Fibroblast of villous mesenchyme (primary cell): ENCODE measurements around the gene ADAMTS12. TPM values are rescaled to one million over a fixed set of nuclear protein-coding genes. Genes with fewer than 3 reads are reported as not detected.
A peak's percentile ranks its signal among the peaks of the same experiment; 100 is the strongest.

Experiments used
- DNase-seq: peaks from one replicate; pipeline ENCODE4 v3.0.0-alpha.2; 2010; ENCODE audit warnings: low read depth
- H3K4me3 ChIP-seq: 2 replicates; pipeline ENCODE4 v1.5.1; 2011; ENCODE audit warnings: low read depth, mild to moderate bottlenecking, low read length
- total RNA-seq: library from RNA; depleted of rRNA; stranded (reverse); fragments of >200 nt; gene quantifications from 2 replicates; pipeline ENCODE4 v1.2.3, GENCODE V29; 2012
- TF ChIP-seq, protein P1 (sequence below): IDR thresholded peaks from 2 replicates; pipeline ENCODE4 v1.5.1; 2012; ENCODE audit warnings: low read depth, mild to moderate bottlenecking, low read length; ENCODE audit not compliant: insufficient read depth

ADAMTS12 gene
- total RNA-seq, 1 donor: 94.1 TPM

DNA sequence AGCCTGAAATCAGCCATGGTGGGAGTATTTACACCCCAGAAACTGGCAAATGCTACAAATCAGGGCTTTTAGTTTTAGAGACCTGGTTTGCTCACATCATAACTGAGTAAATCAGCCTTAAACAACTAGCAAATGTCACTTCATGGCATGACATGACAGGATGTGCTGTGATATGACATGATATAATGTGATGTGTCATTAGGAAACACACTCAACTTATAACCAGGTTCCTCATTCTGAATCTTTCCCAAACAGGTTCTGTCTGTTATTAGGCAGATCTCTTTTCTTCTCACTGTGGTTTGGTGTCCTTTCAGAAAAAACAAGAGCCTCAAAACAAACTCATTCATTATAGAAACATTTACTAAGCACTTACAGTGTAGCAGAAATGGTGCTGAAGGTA, 90.5 kb downstream of the ADAMTS12 start:
- TF ChIP-seq, protein P1, sequence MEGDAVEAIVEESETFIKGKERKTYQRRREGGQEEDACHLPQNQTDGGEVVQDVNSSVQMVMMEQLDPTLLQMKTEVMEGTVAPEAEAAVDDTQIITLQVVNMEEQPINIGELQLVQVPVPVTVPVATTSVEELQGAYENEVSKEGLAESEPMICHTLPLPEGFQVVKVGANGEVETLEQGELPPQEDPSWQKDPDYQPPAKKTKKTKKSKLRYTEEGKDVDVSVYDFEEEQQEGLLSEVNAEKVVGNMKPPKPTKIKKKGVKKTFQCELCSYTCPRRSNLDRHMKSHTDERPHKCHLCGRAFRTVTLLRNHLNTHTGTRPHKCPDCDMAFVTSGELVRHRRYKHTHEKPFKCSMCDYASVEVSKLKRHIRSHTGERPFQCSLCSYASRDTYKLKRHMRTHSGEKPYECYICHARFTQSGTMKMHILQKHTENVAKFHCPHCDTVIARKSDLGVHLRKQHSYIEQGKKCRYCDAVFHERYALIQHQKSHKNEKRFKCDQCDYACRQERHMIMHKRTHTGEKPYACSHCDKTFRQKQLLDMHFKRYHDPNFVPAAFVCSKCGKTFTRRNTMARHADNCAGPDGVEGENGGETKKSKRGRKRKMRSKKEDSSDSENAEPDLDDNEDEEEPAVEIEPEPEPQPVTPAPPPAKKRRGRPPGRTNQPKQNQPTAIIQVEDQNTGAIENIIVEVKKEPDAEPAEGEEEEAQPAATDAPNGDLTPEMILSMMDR: no peak
- H3K4me3 ChIP-seq: no peak overlapping the region
- no peak for DNase-seq

DNA sequence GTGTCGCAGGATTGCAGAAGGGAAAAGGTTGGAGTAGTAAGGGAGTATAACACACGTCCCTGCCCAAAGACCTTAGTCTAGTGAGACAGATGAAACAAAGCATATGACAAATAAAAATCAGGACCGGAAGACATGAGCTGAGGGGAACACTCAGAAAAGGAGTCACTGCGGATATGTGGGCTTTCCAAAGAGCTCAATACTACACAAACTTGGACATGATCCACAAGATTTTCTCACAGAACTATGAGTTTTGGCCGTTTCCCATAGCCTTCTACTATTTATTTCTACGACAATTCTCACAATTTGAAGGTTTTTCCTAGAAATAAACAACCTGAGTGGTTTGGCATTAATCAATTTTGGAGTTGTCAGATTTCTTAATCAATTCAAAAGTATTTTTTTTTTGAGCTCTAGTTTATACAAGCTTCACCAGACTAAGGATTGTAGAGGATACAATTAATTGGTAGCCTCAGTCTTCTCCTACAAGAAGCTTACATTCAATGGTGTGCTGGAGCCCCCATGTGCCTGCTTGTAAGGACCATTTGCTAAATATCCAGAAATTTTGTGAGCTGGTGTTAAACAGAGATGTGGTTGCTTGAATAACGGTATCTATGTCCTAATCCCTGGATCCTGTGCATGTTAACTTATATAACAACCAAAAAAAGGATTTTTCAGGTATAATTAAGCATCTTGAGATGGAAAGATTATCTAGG, 91.4 kb downstream of the ADAMTS12 start:
- no peak for DNase-seq
- H3K4me3 ChIP-seq: no peak overlapping the region
- TF ChIP-seq, protein P1: no peak

DNA sequence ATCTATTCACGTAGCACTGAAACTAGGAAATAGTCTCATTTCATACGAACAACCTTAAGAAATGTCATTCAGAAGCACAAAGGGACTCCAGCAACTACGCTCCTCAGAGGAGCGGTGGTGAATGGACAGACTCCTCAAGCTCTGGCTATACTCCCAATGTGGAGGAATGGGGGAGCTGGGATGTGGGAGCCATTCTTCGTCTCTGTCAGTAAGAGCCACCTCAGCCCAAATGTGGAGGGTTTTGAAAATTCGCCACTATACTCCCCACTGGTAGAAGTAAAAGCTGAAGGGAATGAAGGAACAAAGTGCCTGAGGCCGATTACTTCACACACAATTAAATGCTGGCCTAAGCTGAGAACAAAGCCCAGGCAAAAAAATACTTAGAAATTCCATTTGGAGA, 96.3 kb downstream of the ADAMTS12 start:
- TF ChIP-seq, protein P1: no peak
- DNase-seq: no peak
- H3K4me3 ChIP-seq: no peak overlapping the region

DNA sequence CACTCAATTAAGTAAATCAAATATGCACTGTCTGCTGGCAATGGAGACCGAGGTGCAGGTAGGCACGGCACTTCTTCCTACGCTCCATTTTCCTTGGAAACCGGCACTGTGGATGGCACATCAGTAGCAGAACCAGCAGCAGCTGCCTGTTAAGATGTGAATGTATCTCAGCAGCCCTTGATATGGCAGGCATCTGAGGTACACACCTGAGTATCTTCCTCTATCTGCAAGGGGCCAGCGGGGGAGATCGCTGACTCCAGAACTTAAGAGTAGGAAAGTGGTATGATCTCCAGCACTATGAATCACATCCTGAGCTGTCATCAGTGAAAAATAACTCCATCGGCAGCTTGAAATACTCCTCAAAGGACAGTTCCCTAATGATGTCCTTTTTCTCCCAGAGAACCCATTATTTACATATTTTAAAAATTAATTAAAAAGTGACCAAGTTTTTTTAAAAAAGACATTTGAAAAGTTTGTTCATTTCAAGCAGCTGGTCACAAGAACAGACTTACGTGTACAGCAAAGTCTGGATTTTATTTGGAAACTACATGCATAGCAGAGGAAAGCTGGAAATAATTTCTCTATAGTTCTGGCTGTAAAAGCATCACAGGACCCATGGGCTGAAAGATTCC, 97.1 kb downstream of the ADAMTS12 start:
- peak; percentile 37 for DNase-seq
- no peak overlapping the region for H3K4me3 ChIP-seq

DNA sequence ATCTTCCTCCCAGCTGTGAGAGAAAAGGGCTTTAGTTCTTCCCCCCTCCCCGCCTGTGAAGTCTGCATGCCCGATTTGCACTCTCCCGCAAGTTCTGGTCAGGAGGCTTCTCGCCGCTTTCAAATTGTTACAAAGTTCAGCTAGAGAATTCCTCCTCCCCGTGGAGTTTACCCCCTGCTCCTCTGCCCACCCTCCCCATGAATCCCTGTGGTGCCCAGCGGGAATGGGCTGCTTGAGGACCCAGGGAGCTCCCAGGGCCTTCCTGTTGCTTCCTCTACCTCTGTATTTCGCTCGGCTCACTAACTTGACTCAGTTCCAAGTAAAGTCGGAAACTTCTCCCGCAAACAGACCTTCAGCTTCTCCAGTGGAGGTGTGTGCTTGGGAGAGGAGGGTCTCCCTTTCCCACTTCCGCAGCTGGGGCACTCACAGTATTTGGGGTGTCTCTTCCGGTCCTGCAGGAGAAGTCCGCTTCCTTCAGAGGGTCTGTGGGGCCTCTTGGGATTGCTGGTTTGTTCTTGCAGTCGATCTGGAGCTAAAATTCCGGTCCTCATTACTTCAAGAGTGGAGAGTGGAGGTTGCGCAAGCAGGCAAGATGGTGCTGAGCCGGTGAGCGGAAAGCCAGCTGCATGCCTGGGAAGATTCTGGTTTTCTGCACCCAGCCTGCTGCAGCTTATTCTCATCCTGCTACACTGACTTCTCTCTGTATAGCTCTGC, 97.8 kb downstream of the ADAMTS12 start:
- TF ChIP-seq, protein P1: no peak
- no peak overlapping the region for H3K4me3 ChIP-seq
- DNase-seq: no peak

More for the DNA sequence above, 97.1 kb downstream of the ADAMTS12 start:
- TF ChIP-seq, protein P1: no peak

DNA sequence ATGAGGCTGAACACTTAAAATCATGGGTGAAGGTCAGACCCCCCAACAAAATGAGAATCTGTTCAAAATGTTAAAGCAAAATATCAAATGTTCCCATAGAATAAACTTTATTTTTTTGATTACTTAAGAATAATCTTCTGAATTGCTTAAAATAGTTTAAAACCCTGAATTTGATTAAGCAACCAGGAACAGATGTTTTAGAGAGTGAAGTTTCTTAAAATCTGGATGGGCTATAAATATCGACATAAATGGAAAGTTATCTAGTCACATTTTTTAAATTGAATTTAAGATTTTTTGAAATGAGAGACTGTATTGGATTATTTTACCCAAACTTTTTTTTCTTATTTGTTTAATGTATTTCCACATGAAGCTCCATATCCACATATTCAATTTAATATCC, 98.5 kb downstream of the ADAMTS12 start:
- no peak overlapping the region for H3K4me3 ChIP-seq
- no peak for DNase-seq
- TF ChIP-seq, protein P1: no peak
